Prostate gland (tissue), 2 donors: Measurements from ENCODE around the gene THSD8. TPM values are rescaled to one million over a fixed set of nuclear protein-coding genes. Genes with fewer than 3 reads are reported as not detected.
"Not testable (repeated sequence)": the region's sequence is repeated elsewhere in the genome, so short reads cannot be mapped to it uniquely, and the experiment has no call there.

ENCODE experiments used
- DNase-seq: peaks from one replicate; pipeline ENCODE4 v3.0.0-alpha.2; 2019; ENCODE audit warnings: low spot score
- H3K27ac ChIP-seq, 2 donors: fragments of 200-600 bp; sonication (generic); 2 replicates each; pipeline ENCODE4 v1.5.1; 2017 to 2019
- H3K27me3 ChIP-seq: fragments of 200-600 bp; sonication (generic); replicated peaks from 2 replicates; pipeline ENCODE4 v1.5.1; 2019; ENCODE audit not compliant: insufficient read depth
- H3K36me3 ChIP-seq, 2 donors: fragments of 200-600 bp; sonication (generic); 1 replicate in 1 of 2; 2 replicates in 1 of 2; pipeline versions ENCODE4 v1.5.1 to v1.8.1; 2017 to 2019
- H3K4me1 ChIP-seq: fragments of 200-600 bp; sonication (generic); replicated peaks from 2 replicates; pipeline ENCODE4 v1.5.1; 2019
- H3K4me3 ChIP-seq, 2 donors: fragments of 200-600 bp; sonication (generic); 2 replicates each; pipeline ENCODE4 v1.5.1; 2017 to 2019
- H3K9me3 ChIP-seq: fragments of 200-600 bp; sonication (generic); 2 replicates; pipeline ENCODE4 v1.5.1; 2017
- CTCF ChIP-seq, 4 experiments: fragments of 200-600 bp in 2 of 4; fragments of 450-650 bp in 2 of 4; sonication (generic) in 2 of 4; IDR thresholded peaks; 1 replicate in 3 of 4; 2 replicates in 1 of 4; pipeline ENCODE4 v1.5.1; 2016 to 2019; ENCODE audit warnings: antibody characterized with exemption in 4 of 4, mild to moderate bottlenecking in 2 of 4, moderate library complexity in 2 of 4
- POLR2A ChIP-seq: fragments of 450-650 bp; IDR thresholded peaks from one replicate; pipeline ENCODE4 v1.6.1; 2016; ENCODE audit warnings: antibody characterized with exemption, mild to moderate bottlenecking
- POLR2AphosphoS5 ChIP-seq: sonication (generic); formaldehyde crosslinking; IDR thresholded peaks from one replicate; pipeline ENCODE4 v1.6.1; 2017; ENCODE audit warnings: antibody characterized with exemption
- WGBS: methylation state at CpG from one replicate; pipeline ENCODE4 v1.1.5; 2018; 5-methylcytosine and 5-hydroxymethylcytosine counted together
- intact Hi-C: fragments of 100-400 bp; cut with DNase I; formaldehyde crosslinking; loops from one replicate; pipeline ENCODE4 v1.14.2; 2022
- total RNA-seq, 2 donors: library from RNA; depleted of rRNA; stranded (reverse); fragments of >200 nt; gene quantifications; one replicate each; pipeline ENCODE4 v1.1.0, GENCODE V29; 2016

The THSD8 gene
- total RNA-seq, 2 donors from 2014 or later, result 0.91 TPM; not detected in 1

- no peak for TF ChIP-seq POLR2AphosphoS5
- no peak for TF ChIP-seq POLR2A
- no peak for TF ChIP-seq CTCF (IDR thresholded peaks at IDR 0.05)
- Histone ChIP-seq H3K36me3 (peaks cover 0 to 5% of the 10 kb centered on the region in 2 donors), H3K27me3 (no peaks in the 10 kb centered on the region), H3K4me1 (peaks cover 8% of the 10 kb centered on the region), H3K4me3 (no peak overlapping the region), H3K9me3 (no peaks in the 10 kb centered on the region), H3K27ac (no peak overlapping the region)
- intact Hi-C loops, result no loop called here
- WGBS, result 93% methylated on average over 26 of the region's 26 CpGs
- DNase-seq, result no peak
Observed at GRCh38 chr19:12804051-12804450, 2.2 kb downstream of the THSD8 start.

GRCh38 chr19:12806242-12807081 is 4.6 kb downstream of the THSD8 start, which contains the start of gene RNASEH2A:
Gene RNASEH2A, plus strand, starts transcription at chr19:12806584. Its CDS starts 90 bp downstream, at chr19:12806674.
- no peaks in the 10 kb centered on the region for H3K9me3 ChIP-seq
- H3K4me1 ChIP-seq, result no peaks in the 10 kb centered on the region
- no peaks in the 10 kb centered on the region for H3K27me3 ChIP-seq
- TF ChIP-seq POLR2AphosphoS5 (peak; percentile 92), CTCF (IDR thresholded peaks at IDR 0.05) (peak in 2 of 4 experiments; percentile 34 to 37), POLR2A (no peak)
- intact Hi-C loops, result loop anchor here (5.0 kb wide), 1 partner anchor 34 kb away; no protein-coding TSS in a partner anchor
- H3K4me3 ChIP-seq, result peak within 1 kb of the TSS; percentile 47
- peak within 1 kb of the TSS in 1 of 2 donors; percentile 62 for H3K27ac ChIP-seq
- DNase-seq, result peak; percentile 85
- 3% methylated on average over 66 of the region's 66 CpGs for WGBS
- no peaks in the 10 kb centered on the region for H3K36me3 ChIP-seq

GRCh38 chr19:12815088-12815487 is 13.2 kb downstream of the THSD8 start:
- no peaks in the 10 kb centered on the region for H3K9me3 ChIP-seq
- intact Hi-C loops, result no loop called here
- no peak overlapping the region for H3K4me3 ChIP-seq
- TF ChIP-seq POLR2AphosphoS5 (no peak), POLR2A (no peak), CTCF (IDR thresholded peaks at IDR 0.05) (no peak)
- H3K4me1 ChIP-seq, result no peaks in the 10 kb centered on the region
- whole genome bisulfite sequencing, result 91% methylated on average over 7 of the region's 7 CpGs
- no peak overlapping the region for H3K27ac ChIP-seq
- H3K27me3 ChIP-seq, result no peaks in the 10 kb centered on the region
- H3K36me3 ChIP-seq, result no peaks in the 10 kb centered on the region
- DNase-seq, result no peak

GRCh38 chr19:12817188-12817587 is 15.3 kb downstream of the THSD8 start:
- DNase-seq, H3K9me3 ChIP-seq, H3K4me1 ChIP-seq, H3K36me3 ChIP-seq, intact Hi-C loops, H3K4me3 ChIP-seq, H3K27ac ChIP-seq, H3K27me3 ChIP-seq: not testable (repeated sequence)
- 86% methylated on average over 6 of the region's 6 CpGs for WGBS

GRCh38 chr19:12817810-12818209 is 15.9 kb downstream of the THSD8 start:
- DNase-seq, intact Hi-C loops, H3K9me3 ChIP-seq, H3K27me3 ChIP-seq, H3K36me3 ChIP-seq, H3K4me1 ChIP-seq, H3K4me3 ChIP-seq, H3K27ac ChIP-seq: not testable (repeated sequence)
- 93% methylated on average over 11 of the region's 11 CpGs for WGBS

- intact Hi-C loops, result no loop called here
- Histone ChIP-seq H3K4me1 (no peaks in the 10 kb centered on the region), H3K27me3 (no peaks in the 10 kb centered on the region), H3K36me3 (no peaks in the 10 kb centered on the region), H3K27ac (no peak overlapping the region), H3K9me3 (no peaks in the 10 kb centered on the region), H3K4me3 (no peak overlapping the region)
- 91% methylated on average over 2 of the region's 2 CpGs for WGBS
- TF ChIP-seq POLR2A (no peak), CTCF (IDR thresholded peaks at IDR 0.05) (no peak), POLR2AphosphoS5 (no peak)
- no peak for DNase-seq
Observed at GRCh38 chr19:12821761-12822160, 19.9 kb downstream of the THSD8 start.
